Ovary (tissue), 3 donors: ENCODE results near the gene GNG7.

ENCODE experiments used
- CTCF ChIP-seq, 3 donors: fragments of 450-650 bp in 2 of 3; fragments of 200-600 bp in 1 of 3; IDR thresholded peaks; one replicate each; pipeline versions ENCODE4 v1.5.1 to v1.8.0; 2016 to 2022; ENCODE audit warnings: antibody characterized with exemption in 3 of 3, mild to moderate bottlenecking in 1 of 3
- EP300 ChIP-seq: sonication (generic); formaldehyde crosslinking; IDR thresholded peaks from one replicate; pipeline ENCODE4 v1.6.1; 2017; ENCODE audit warnings: antibody characterized with exemption
- POLR2A ChIP-seq: fragments of 450-650 bp; IDR thresholded peaks from one replicate; pipeline ENCODE4 v1.6.1; 2017; ENCODE audit warnings: antibody characterized with exemption, mild to moderate bottlenecking, moderate library complexity
- donor health status: DM: no; HTN: no; CAD: no.

- TF ChIP-seq CTCF (IDR thresholded peaks at IDR 0.05): no peak
- TF ChIP-seq POLR2A: no peak
- no peak for TF ChIP-seq EP300
These were observed 11.6 kb downstream of the GNG7 start for GRCh38 chr19:2690856-2691255.
